EL (cell line): ENCODE data around the gene CZIB.

Experiments
- DNase-seq: peaks from one replicate; pipeline ENCODE4 v3.0.0-alpha.2; 2016

Gene CZIB

DNA sequence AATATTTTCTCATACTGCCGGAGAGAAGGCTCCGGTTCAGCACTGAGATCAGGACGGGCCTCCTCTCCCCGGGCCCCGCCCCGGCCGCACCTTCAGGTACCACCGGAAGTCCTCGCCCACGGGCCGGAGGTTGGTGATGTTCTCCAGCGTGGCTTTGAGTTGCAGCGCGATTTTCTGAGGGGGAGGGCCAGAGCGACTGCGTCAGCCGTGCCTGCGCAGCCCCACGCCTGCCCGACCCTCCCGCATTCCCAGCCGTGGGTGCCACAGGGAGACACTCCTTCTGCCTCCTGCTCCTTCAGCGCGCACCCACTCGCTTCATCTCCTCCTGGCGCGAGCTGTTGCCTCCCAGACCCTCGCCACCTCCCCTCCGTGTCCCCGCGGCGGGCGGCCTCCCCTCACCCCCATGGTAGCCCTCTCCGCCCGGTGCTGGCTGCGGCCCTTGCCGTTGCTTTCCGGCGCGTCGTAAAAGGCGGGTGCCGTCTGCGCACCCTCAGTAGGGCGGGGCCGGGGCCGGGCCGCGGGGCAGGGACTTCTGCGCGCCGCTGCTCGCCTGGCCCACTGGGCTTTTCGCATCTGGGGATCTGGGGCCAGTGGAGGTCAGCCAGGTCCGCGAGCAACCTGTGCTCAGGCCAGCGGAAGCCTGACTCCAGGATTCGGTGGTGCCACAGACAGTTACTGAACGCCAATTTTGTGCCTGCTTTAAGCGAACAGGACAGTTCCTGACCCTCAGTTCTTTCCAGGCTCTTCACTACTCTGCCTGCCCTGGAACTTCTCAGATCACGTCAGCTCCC lies at the start of gene CZIB:
CZIB (minus strand) TSS at position 464 of the 791 bp plus-strand sequence; CDS start at position 405, 59 bp downstream.
- DNase-seq = peak; percentile 90

- no peak for DNase-seq
Measured at GRCh38 chr1:53270107-53270506, 49.7 kb upstream of the CZIB start.

- DNase-seq = no peak
Measured at GRCh38 chr1:53267761-53268160, 47.3 kb upstream of the CZIB start.

DNA sequence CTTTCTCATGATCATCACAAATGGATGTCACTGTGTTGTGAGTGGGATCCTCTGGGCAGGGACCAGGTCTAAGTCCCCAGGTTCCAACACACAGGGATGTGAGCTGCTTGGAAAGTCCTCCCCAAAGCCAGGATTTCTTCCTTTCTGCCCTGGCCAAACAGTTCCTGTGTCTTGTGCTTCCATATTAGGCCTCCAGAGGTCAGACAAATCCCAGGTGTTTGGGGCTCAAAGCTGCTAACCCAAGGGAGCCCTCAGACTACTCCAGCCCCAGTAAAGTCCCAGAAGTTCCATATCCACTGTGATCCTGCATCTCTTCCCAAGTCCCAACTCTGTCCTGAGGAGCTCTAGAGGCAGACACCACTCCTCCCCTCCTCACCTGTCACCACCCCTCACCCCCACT lies 45.6 kb upstream of the CZIB start:
- peak; percentile 15 for DNase-seq

DNA sequence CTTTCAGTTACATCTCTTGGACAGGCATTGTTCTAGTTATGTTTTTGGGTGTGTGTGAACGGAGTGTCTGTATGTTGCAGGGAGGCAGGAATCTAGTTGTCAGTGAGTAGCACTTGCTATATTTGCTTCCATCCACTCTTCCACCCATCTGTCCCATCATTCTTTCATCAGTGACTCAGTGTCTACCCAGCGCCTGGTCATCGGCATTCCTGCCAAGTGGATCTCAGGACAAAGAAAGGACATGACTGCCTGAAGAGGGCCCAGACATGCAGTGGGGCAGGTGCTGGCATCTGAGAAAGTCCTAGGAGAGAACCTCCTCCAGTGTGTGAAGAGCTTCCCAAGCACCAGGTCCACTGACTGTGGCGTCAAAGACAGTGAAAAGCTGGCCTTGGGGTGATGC lies 45.1 kb upstream of the CZIB start:
- no peak for DNase-seq

DNA sequence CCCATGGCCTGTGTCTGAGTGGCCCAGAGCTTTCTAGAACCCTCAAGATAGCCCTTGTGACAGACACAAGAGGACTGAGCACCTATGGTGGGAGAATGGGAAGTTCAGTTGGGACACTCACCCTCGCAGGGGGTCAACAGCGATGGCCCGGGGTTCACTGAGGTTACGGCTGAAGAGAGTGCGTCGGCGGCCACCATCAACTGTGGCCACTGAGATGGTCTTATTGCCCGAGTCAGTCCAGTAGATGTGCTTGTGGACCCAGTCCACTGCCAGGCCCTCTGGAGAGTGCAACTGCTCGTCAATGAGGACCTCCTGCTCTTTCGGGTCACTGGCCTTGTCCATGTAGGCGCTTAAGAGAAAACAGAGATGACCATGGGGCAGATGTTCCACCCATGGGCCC lies 43.6 kb upstream of the CZIB start:
- no peak for DNase-seq

GRCh38 chr1:53262000-53262399 lies 41.6 kb upstream of the CZIB start:
- no peak for DNase-seq

DNA sequence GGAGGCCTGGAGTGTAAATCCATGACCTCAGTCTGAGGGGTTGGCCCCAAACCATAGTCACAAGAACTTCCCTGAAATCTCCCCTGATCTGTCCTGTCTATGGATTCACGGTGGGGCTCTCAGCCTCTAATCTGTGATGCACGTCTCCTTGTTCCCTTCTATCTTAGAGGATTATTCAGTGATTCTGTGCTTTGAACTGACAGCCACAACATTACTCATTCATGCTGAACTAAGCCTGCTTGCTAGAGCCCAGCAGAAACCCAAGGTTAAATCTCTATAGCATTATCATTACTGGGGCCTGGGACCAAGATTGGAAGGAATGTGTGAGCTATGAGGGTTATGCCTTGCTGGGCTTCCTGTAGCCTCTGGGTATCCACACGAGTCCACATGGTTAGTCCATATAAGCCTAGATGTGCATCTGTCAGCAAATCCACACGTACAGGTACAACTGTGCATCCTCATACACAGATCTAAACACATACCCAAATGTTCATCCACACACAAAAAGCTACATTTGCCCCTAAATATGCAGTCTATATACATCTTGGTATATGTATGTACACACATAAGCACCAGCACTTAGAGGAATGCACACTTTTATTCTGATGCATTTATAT lies 40.3 kb upstream of the CZIB start:
- no peak for DNase-seq

GRCh38 chr1:53259932-53260331 lies 39.5 kb upstream of the CZIB start:
- DNase-seq = no peak

DNA sequence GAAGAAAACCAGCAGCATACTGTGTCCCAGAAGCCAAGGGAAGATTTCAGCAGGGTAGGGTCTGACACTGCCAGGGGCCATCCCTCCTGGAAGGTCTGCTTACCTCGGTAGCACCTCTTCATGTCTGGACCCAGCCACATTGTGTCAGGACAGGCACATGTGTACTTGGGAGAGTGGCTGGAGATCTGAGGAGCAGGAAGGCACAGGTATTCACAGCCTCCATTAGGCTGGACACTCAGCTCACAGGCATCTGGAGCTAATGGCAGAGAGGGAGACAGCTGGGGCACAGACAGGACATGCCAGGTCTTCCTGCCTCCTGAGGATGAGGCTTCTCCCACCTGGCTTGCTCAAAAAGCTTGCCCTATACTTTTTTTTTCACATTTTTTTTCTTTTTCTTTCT lies 37.8 kb upstream of the CZIB start:
- DNase-seq = no peak

- no peak for DNase-seq
Measured at GRCh38 chr1:53257454-53258081, 37.1 kb upstream of the CZIB start.

DNA sequence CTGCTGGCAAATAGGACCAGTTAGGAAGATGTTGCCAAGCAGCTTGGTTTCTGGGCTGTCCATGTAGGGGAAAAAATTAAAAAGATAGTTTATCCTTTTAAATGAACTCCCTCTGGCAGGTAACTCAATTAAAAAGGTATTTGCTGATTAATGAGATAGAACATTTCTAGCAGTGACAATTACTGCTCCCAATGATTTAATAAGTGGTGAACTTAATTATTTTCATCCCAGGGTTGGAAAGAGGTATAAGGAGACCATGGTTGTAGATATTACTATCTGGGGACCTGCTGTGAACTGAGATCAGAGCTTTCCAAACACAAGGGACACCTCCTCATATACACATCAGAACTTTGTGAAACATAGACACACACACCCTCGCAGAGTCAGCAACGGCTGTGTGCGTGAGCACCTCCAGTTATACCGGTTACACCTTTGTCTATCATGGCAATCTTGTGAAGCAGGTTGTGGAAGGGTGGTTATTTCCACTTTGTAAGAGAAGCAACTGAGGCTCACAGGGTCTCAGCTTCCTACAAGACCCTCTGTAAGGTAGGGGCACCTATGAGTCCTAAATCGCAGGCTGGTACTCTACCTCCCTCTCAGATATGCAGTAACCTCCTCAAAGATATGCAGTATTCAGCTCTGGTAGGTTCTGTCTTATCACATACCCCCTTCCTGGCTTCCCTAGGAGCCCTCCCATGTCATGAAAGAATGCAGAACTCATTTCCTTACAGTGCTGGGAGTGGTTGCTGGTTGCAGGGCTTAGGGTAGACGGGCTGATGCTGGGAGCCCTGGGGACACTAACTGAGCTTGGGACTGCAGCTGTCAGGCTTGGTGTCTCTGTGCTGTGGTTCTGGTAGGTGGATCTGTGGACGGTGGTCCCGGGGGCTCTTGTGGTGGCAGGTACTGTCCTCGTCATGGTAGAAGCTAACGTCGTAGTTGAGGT lies 36.3 kb upstream of the CZIB start:
- DNase-seq = no peak

DNA sequence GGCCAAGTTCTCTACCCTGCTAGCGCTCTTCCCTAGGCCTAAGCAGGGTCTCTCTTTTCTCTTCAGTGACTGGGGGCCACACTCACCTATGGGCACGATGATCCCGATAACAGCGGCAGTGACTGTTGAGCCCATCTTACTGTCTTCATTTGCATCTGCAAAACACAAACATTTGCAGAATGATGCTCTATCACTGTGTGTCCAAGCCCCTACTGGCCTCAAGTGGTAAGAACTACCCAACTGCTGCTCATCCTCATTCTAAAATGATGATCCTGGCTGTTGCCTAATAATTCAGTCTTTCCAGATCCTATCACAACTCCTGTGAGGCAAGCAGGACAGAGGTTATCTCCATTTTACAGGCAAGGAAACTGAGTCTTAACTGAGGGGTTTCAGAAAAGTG lies 34.6 kb upstream of the CZIB start:
- no peak for DNase-seq

GRCh38 chr1:53254011-53254640 lies 33.7 kb upstream of the CZIB start:
- peak; percentile 45 for DNase-seq

DNA sequence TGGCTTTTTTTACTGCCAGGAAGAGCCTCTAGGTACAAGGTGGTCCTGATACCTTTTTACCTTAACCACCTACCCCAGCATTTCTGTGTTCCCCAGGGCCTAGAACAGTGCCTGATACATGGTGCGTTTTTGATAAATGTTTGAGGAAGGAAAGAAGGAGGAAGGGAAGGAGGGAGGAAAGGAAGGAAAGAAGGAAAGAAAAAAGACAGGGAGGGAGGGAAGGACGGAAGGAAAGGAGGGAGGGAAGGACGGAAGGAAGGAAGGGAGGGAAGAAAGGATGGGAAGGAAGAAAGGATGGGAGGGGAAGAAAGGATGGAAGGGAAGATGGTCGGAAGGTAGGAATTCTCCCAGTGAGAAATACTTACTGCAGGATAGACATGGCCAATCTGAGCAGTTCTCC lies 29.9 kb upstream of the CZIB start:
- DNase-seq = no peak

GRCh38 chr1:53249706-53250105 lies 29.3 kb upstream of the CZIB start:
- no peak for DNase-seq

- DNase-seq = peak; percentile 91
Measured at GRCh38 chr1:53246261-53247134, 26.1 kb upstream of the CZIB start.

DNA sequence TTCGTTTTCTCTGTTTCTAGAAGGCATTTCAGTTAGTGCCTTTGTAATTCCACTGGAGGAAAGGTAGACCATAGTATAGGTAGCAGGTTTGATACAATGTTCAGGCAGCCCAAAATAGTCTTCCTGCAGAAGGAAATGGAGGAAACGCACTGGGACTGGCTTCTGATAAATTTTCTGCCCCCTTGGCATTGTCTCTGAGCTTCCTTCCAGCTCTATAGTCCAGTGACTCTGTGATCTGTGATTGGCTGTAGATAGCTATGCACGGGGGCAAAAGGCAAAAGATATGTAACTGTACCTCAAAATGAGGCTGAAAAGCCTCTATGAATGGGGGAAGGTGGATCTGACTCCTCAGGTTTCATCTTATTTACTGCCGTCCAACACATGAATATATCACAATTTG lies 23.7 kb upstream of the CZIB start:
- DNase-seq = no peak

GRCh38 chr1:53242381-53242780 lies 21.9 kb upstream of the CZIB start:
- DNase-seq = no peak

DNA sequence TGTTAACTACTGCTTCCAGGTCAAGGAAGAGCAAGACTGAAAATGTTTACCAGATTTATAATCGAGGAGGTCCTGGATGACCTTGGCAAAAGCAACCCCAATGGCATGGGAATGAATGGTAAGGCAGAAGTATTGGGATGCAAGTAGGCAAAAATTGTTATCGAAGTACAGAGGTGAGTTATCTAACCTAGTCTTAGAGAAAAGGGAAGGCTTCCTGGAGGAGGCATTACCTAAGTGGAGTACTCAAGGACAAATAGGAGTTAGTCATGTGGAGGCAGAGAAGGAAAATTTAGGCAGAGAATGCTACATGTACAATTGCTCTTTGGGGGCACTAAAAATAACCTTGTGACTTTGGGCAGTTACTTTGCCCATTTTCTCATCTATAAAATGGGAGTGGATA lies 21.4 kb upstream of the CZIB start:
- DNase-seq = no peak
